ENCODE results near the gene FPGS. TPM values are rescaled to one million over a fixed set of nuclear protein-coding genes. Genes with fewer than 3 reads are reported as not detected.
"Not testable (repeated sequence)": the region's sequence is repeated elsewhere in the genome, so short reads cannot be mapped to it uniquely, and the experiment has no call there.

FPGS gene
- 32.8 and 49.8 TPM in 2 replicates for total RNA-seq (2014; rRNA removed; shearing (Covaris generic))

GRCh38 chr9:127802576-127803443, at the start of gene FPGS:
TSS of gene FPGS (plus strand) at chr9:127802882. CDS start at chr9:127802925, 43 bp downstream.
- DNase-seq (ENCODE audit: low spot score): peak; percentile 72

GRCh38 chr9:127753148-127753547, 49.5 kb upstream of the FPGS start:
- DNase-seq (ENCODE audit: low spot score): no peak

- no peak for DNase-seq (ENCODE audit: low spot score)
These were observed 49.1 kb upstream of the FPGS start for GRCh38 chr9:127753622-127754021.

GRCh38 chr9:127754099-127755060, 48.3 kb upstream of the FPGS start:
- DNase-seq (ENCODE audit: low spot score): no peak

GRCh38 chr9:127755061-127756060, 47.3 kb upstream of the FPGS start:
- no peak for DNase-seq (ENCODE audit: low spot score)

GRCh38 chr9:127756233-127756632, 46.4 kb upstream of the FPGS start:
- DNase-seq (ENCODE audit: low spot score): no peak

- not testable (repeated sequence) for DNase-seq (ENCODE audit: low spot score)
These were observed 45.9 kb upstream of the FPGS start for GRCh38 chr9:127756776-127757175.

- DNase-seq (ENCODE audit: low spot score): no peak
These were observed 43.8 kb upstream of the FPGS start for GRCh38 chr9:127758843-127759242.

- DNase-seq (ENCODE audit: low spot score): no peak
These were observed 41.6 kb upstream of the FPGS start for GRCh38 chr9:127761061-127761460.

GRCh38 chr9:127761491-127761956, 41.2 kb upstream of the FPGS start:
- no peak for DNase-seq (ENCODE audit: low spot score)

GRCh38 chr9:127762111-127762676, 40.5 kb upstream of the FPGS start:
- DNase-seq (ENCODE audit: low spot score): no peak

GRCh38 chr9:127763918-127764384, 38.7 kb upstream of the FPGS start:
- DNase-seq (ENCODE audit: low spot score): no peak

- no peak for DNase-seq (ENCODE audit: low spot score)
These were observed 37.3 kb upstream of the FPGS start for GRCh38 chr9:127765418-127765817.

GRCh38 chr9:127767410-127767809, 35.3 kb upstream of the FPGS start:
- DNase-seq (ENCODE audit: low spot score): no peak

GRCh38 chr9:127767909-127768331, 34.8 kb upstream of the FPGS start:
- DNase-seq (ENCODE audit: low spot score): no peak

- no peak for DNase-seq (ENCODE audit: low spot score)
These were observed 34.0 kb upstream of the FPGS start for GRCh38 chr9:127768698-127769097.

GRCh38 chr9:127769101-127769500, 33.6 kb upstream of the FPGS start:
- DNase-seq (ENCODE audit: low spot score): no peak

- no peak for DNase-seq (ENCODE audit: low spot score)
These were observed 32.6 kb upstream of the FPGS start for GRCh38 chr9:127769929-127770582.

- no peak for DNase-seq (ENCODE audit: low spot score)
These were observed 32.1 kb upstream of the FPGS start for GRCh38 chr9:127770583-127770904.

- peak; percentile 98 for DNase-seq (ENCODE audit: low spot score)
These were observed 31.6 kb upstream of the FPGS start for GRCh38 chr9:127770905-127771569.

Data from H4 (cell line).